Activated naive CD8-positive, alpha-beta T cell (primary cell): Measurements from ENCODE around the gene NANOGP8.
"Not testable (repeated sequence)": the region's sequence is repeated elsewhere in the genome, so short reads cannot be mapped to it uniquely, and the experiment has no call there.

Experiments
- H3K27ac Mint-ChIP-seq: one replicate; pipeline ENCODE4 v1.8.0; 2021; ENCODE audit warnings: mixed read lengths
- H3K27me3 Mint-ChIP-seq: one replicate; pipeline ENCODE4 v1.8.0; 2021; ENCODE audit warnings: mixed read lengths
- H3K36me3 Mint-ChIP-seq: one replicate; pipeline ENCODE4 v1.8.0; 2021; ENCODE audit warnings: mixed read lengths
- H3K4me1 Mint-ChIP-seq: one replicate; pipeline ENCODE4 v1.8.0; 2021; ENCODE audit warnings: low read depth, mixed read lengths
- H3K4me3 Mint-ChIP-seq: one replicate; pipeline ENCODE4 v1.8.0; 2021; ENCODE audit warnings: mild to moderate bottlenecking, mixed read lengths
- H3K9me3 Mint-ChIP-seq: one replicate; pipeline ENCODE4 v1.8.0; 2021; ENCODE audit warnings: low read depth, mixed read lengths

NANOGP8 gene

GRCh38 chr15:35085176-35085919 lies at the start of gene NANOGP8:
Gene NANOGP8, minus strand, starts transcription at chr15:35085295. Its CDS starts 185 bp downstream, at chr15:35085110.
- H3K4me1 Mint-ChIP-seq, H3K9me3 Mint-ChIP-seq, H3K27ac Mint-ChIP-seq, H3K4me3 Mint-ChIP-seq, H3K27me3 Mint-ChIP-seq, H3K36me3 Mint-ChIP-seq: not testable (repeated sequence)

- H3K36me3 Mint-ChIP-seq: peaks cover 5% of the 10 kb centered on the region
- peaks cover 8% of the 10 kb centered on the region for H3K9me3 Mint-ChIP-seq
- H3K27me3 Mint-ChIP-seq: no peaks in the 10 kb centered on the region
- no peak overlapping the region for H3K27ac Mint-ChIP-seq
- no peaks in the 10 kb centered on the region for H3K4me1 Mint-ChIP-seq
- H3K4me3 Mint-ChIP-seq: no peak overlapping the region
Measured at GRCh38 chr15:35134299-35134698, 49.2 kb upstream of the NANOGP8 start.

GRCh38 chr15:35130245-35130644 lies 45.1 kb upstream of the NANOGP8 start:
- Mint-ChIP-seq H3K27me3 (no peaks in the 10 kb centered on the region), H3K4me1 (no peaks in the 10 kb centered on the region), H3K36me3 (peaks cover 5% of the 10 kb centered on the region), H3K27ac (no peak overlapping the region), H3K4me3 (no peak overlapping the region), H3K9me3 (peaks cover 8% of the 10 kb centered on the region)

GRCh38 chr15:35129361-35129760 lies 44.3 kb upstream of the NANOGP8 start:
- H3K4me3 Mint-ChIP-seq: no peak overlapping the region
- no peaks in the 10 kb centered on the region for H3K27me3 Mint-ChIP-seq
- peaks cover 8% of the 10 kb centered on the region for H3K9me3 Mint-ChIP-seq
- H3K36me3 Mint-ChIP-seq: peaks cover 5% of the 10 kb centered on the region
- no peak overlapping the region for H3K27ac Mint-ChIP-seq
- H3K4me1 Mint-ChIP-seq: no peaks in the 10 kb centered on the region

GRCh38 chr15:35127717-35128116 lies 42.6 kb upstream of the NANOGP8 start:
- H3K4me3 Mint-ChIP-seq: no peak overlapping the region
- peaks cover 8% of the 10 kb centered on the region for H3K9me3 Mint-ChIP-seq
- peaks cover 2% of the 10 kb centered on the region for H3K27me3 Mint-ChIP-seq
- no peak overlapping the region for H3K27ac Mint-ChIP-seq
- H3K4me1 Mint-ChIP-seq: no peaks in the 10 kb centered on the region
- peaks cover 8% of the 10 kb centered on the region for H3K36me3 Mint-ChIP-seq

- peaks cover 4% of the 10 kb centered on the region for H3K27me3 Mint-ChIP-seq
- H3K27ac Mint-ChIP-seq: no peak overlapping the region
- H3K36me3 Mint-ChIP-seq: peaks cover 6% of the 10 kb centered on the region
- H3K9me3 Mint-ChIP-seq: no peaks in the 10 kb centered on the region
- H3K4me1 Mint-ChIP-seq: no peaks in the 10 kb centered on the region
- H3K4me3 Mint-ChIP-seq: no peak overlapping the region
Measured at GRCh38 chr15:35126236-35126635, 41.1 kb upstream of the NANOGP8 start.

- H3K4me3 Mint-ChIP-seq: no peak overlapping the region
- H3K27ac Mint-ChIP-seq: no peak overlapping the region
- H3K4me1 Mint-ChIP-seq: no peaks in the 10 kb centered on the region
- H3K27me3 Mint-ChIP-seq: peaks cover 4% of the 10 kb centered on the region
- H3K36me3 Mint-ChIP-seq: peaks cover 10% of the 10 kb centered on the region
- H3K9me3 Mint-ChIP-seq: no peaks in the 10 kb centered on the region
Measured at GRCh38 chr15:35123743-35124142, 38.6 kb upstream of the NANOGP8 start.

- no peaks in the 10 kb centered on the region for H3K9me3 Mint-ChIP-seq
- H3K27ac Mint-ChIP-seq: no peak overlapping the region
- H3K4me1 Mint-ChIP-seq: no peaks in the 10 kb centered on the region
- peaks cover 10% of the 10 kb centered on the region for H3K36me3 Mint-ChIP-seq
- H3K4me3 Mint-ChIP-seq: no peak overlapping the region
- peaks cover 4% of the 10 kb centered on the region for H3K27me3 Mint-ChIP-seq
Measured at GRCh38 chr15:35121611-35122359, 36.7 kb upstream of the NANOGP8 start.

GRCh38 chr15:35120173-35120572 lies 35.1 kb upstream of the NANOGP8 start:
- Mint-ChIP-seq H3K4me1 (no peaks in the 10 kb centered on the region), H3K27ac (no peak overlapping the region), H3K4me3 (no peak overlapping the region)

GRCh38 chr15:35118960-35119359 lies 33.9 kb upstream of the NANOGP8 start:
- no peak overlapping the region for H3K4me3 Mint-ChIP-seq
- H3K27ac Mint-ChIP-seq: no peak overlapping the region
- peaks cover 10% of the 10 kb centered on the region for H3K36me3 Mint-ChIP-seq
- no peaks in the 10 kb centered on the region for H3K4me1 Mint-ChIP-seq
- H3K9me3 Mint-ChIP-seq: no peaks in the 10 kb centered on the region
- peaks cover 4% of the 10 kb centered on the region for H3K27me3 Mint-ChIP-seq

More at GRCh38 chr15:35120173-35120572, 35.1 kb upstream of the NANOGP8 start:
- H3K27me3 Mint-ChIP-seq: peaks cover 4% of the 10 kb centered on the region
- peaks cover 10% of the 10 kb centered on the region for H3K36me3 Mint-ChIP-seq
- no peaks in the 10 kb centered on the region for H3K9me3 Mint-ChIP-seq

- H3K36me3 Mint-ChIP-seq: peaks cover 6% of the 10 kb centered on the region
- peaks cover 2% of the 10 kb centered on the region for H3K27me3 Mint-ChIP-seq
- no peaks in the 10 kb centered on the region for H3K4me1 Mint-ChIP-seq
- H3K9me3 Mint-ChIP-seq: no peaks in the 10 kb centered on the region
- H3K4me3 Mint-ChIP-seq: no peak overlapping the region
- H3K27ac Mint-ChIP-seq: no peak overlapping the region
Measured at GRCh38 chr15:35117543-35118265, 32.6 kb upstream of the NANOGP8 start.

GRCh38 chr15:35115155-35115725 lies 30.1 kb upstream of the NANOGP8 start:
- Mint-ChIP-seq H3K9me3 (no peaks in the 10 kb centered on the region), H3K4me1 (no peaks in the 10 kb centered on the region), H3K27ac (no peak overlapping the region), H3K27me3 (no peaks in the 10 kb centered on the region), H3K36me3 (peaks cover 4% of the 10 kb centered on the region), H3K4me3 (no peak overlapping the region)

- Mint-ChIP-seq H3K4me1 (no peaks in the 10 kb centered on the region), H3K36me3 (no peaks in the 10 kb centered on the region), H3K9me3 (no peaks in the 10 kb centered on the region), H3K4me3 (no peak overlapping the region), H3K27ac (no peak overlapping the region), H3K27me3 (no peaks in the 10 kb centered on the region)
Measured at GRCh38 chr15:35112346-35112745, 27.3 kb upstream of the NANOGP8 start.

GRCh38 chr15:35111861-35112260 lies 26.8 kb upstream of the NANOGP8 start:
- Mint-ChIP-seq H3K4me1 (no peaks in the 10 kb centered on the region), H3K27me3 (no peaks in the 10 kb centered on the region), H3K27ac (no peak overlapping the region), H3K9me3 (no peaks in the 10 kb centered on the region), H3K36me3 (no peaks in the 10 kb centered on the region), H3K4me3 (no peak overlapping the region)

GRCh38 chr15:35108453-35108852 lies 23.4 kb upstream of the NANOGP8 start:
- Mint-ChIP-seq H3K9me3 (no peaks in the 10 kb centered on the region), H3K4me3 (no peak overlapping the region), H3K27ac (no peak overlapping the region), H3K4me1 (no peaks in the 10 kb centered on the region), H3K36me3 (no peaks in the 10 kb centered on the region), H3K27me3 (no peaks in the 10 kb centered on the region)
